ENCODE data around the gene ELFN1. TPM values are rescaled to one million over a fixed set of nuclear protein-coding genes. Genes with fewer than 3 reads are reported as not detected.

The ELFN1 gene
- total and polyA plus RNA-seq, 4 donors: 7.8 to 28.4 (median 16.3) TPM

DNA sequence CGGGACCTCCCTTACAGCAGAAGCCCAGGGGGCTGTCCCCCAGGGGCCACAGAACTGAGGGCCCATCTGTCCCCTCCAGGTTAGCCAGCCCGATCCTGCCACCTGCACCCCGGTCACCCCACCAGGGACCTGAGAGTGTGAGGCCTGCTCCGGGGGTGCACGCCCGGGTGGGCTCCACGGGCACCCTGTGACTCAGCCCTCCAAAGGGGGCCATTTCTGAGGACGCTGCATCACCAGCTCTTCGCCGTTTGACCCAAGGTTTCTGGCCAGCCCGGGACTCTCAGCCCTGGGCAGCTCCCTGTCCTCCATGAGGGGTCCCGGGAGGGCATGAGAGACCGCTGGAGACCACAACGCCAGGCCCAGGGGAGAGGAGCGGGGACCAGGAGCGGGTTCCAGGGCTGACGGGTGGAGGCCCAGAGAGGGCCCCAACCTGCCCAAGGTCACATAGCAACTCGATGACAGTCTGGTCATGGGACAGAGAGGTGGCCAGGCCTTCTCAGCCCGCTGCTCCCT, 79.3 kb downstream of the ELFN1 start:
- H3K27ac ChIP-seq (ENCODE audit: low read depth, low read length): no peak overlapping the region
- peaks cover 19% of the 10 kb centered on the region for H3K4me1 ChIP-seq (ENCODE audit: control insufficient read depth, insufficient read depth, low read length)
- H3K27me3 ChIP-seq (ENCODE audit: control insufficient read depth, insufficient read depth, low read length): no peaks in the 10 kb centered on the region
- DNase-seq (ENCODE audit: low read depth in 4 of 6, low spot score in 6 of 6): no peak
- peaks cover 49% of the 10 kb centered on the region for H3K36me3 ChIP-seq (ENCODE audit: control insufficient read depth, insufficient read depth, low read length)
- H3K9me3 ChIP-seq (ENCODE audit: control insufficient read depth, insufficient read depth, low read length): no peaks in the 10 kb centered on the region
- WGBS (ENCODE audit: insufficient coverage): 76% methylated on average over 19 of the region's 19 CpGs
- H3K4me3 ChIP-seq (ENCODE audit: low read depth, low read length): no peak overlapping the region

DNA sequence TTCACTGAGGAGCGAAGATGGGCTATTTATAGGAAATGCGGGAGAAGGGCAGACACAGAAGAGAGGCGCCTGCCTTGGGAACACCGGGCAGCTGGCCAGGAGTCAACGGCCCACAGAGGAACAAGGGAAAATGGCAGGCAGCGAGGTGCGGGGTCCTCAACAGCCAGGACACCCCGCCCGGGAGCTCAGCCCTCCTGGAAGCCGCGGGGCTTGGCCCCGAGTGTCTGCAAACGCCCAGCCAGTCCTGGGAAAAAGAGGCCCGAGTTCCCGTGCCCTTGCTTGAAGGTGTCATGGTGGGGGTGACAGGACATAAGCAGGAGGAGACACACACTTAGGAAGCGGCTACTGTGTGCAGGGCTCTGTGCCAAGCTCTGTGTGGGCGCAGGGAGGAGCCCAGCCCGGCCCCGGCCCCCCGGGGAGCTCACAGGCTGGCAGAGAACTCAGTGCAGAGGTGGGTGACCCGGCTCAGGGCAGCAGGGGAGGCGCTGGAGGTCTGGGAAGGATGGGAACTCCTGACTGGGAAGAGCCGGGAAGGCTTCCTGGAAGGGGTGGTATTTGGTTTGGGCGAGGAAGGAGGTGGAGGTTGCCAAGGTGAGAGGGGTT, 79.9 kb downstream of the ELFN1 start:
- Histone ChIP-seq H3K4me3 (ENCODE audit: low read depth, low read length) (no peak overlapping the region), H3K27ac (ENCODE audit: low read depth, low read length) (no peak overlapping the region), H3K27me3 (ENCODE audit: control insufficient read depth, insufficient read depth, low read length) (no peaks in the 10 kb centered on the region), H3K9me3 (ENCODE audit: control insufficient read depth, insufficient read depth, low read length) (no peaks in the 10 kb centered on the region), H3K4me1 (ENCODE audit: control insufficient read depth, insufficient read depth, low read length) (peaks cover 19% of the 10 kb centered on the region), H3K36me3 (ENCODE audit: control insufficient read depth, insufficient read depth, low read length) (peaks cover 44% of the 10 kb centered on the region)
- 30% methylated on average over 24 of the region's 24 CpGs for WGBS (ENCODE audit: insufficient coverage)
- peak in 1 of 6 donors; percentile 38 for DNase-seq (ENCODE audit: low read depth in 4 of 6, low spot score in 6 of 6)

- WGBS (ENCODE audit: insufficient coverage): 83% methylated on average over 23 of the region's 23 CpGs
- Histone ChIP-seq H3K4me1 (ENCODE audit: control insufficient read depth, insufficient read depth, low read length) (peaks cover 19% of the 10 kb centered on the region), H3K4me3 (ENCODE audit: low read depth, low read length) (no peak overlapping the region), H3K36me3 (ENCODE audit: control insufficient read depth, insufficient read depth, low read length) (peaks cover 38% of the 10 kb centered on the region), H3K9me3 (ENCODE audit: control insufficient read depth, insufficient read depth, low read length) (no peaks in the 10 kb centered on the region), H3K27me3 (ENCODE audit: control insufficient read depth, insufficient read depth, low read length) (no peaks in the 10 kb centered on the region), H3K27ac (ENCODE audit: low read depth, low read length) (no peak overlapping the region)
- DNase-seq (ENCODE audit: low read depth in 4 of 6, low spot score in 6 of 6): no peak
Measured at GRCh38 chr7:1750541-1751021, 80.5 kb downstream of the ELFN1 start.

DNA sequence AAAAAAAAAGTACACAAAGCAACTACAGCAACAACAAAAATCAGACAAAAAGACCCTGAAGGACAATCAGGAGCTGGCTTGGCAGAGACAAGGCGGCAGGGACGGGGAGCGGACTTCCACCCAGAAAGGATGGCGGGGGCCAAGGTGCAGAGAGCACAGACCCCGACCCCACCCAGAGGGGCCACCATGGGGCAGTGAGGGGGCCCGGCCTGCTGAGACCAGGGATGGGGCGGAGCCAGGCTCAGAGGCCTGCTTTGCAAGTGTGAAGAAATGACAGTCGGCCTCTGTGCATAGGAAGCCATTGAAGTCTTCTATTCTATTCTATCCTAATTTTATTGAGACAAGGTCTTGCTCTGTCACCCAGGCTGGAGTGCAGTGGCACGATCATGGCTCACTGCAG, 82.0 kb downstream of the ELFN1 start:
- WGBS (ENCODE audit: insufficient coverage): 84% methylated on average over 8 of the region's 9 CpGs
- Histone ChIP-seq H3K4me3 (ENCODE audit: low read depth, low read length) (no peak overlapping the region), H3K27me3 (ENCODE audit: control insufficient read depth, insufficient read depth, low read length) (no peaks in the 10 kb centered on the region), H3K4me1 (ENCODE audit: control insufficient read depth, insufficient read depth, low read length) (peaks cover 19% of the 10 kb centered on the region), H3K27ac (ENCODE audit: low read depth, low read length) (no peak overlapping the region), H3K36me3 (ENCODE audit: control insufficient read depth, insufficient read depth, low read length) (peaks cover 24% of the 10 kb centered on the region), H3K9me3 (ENCODE audit: control insufficient read depth, insufficient read depth, low read length) (no peaks in the 10 kb centered on the region)
- DNase-seq (ENCODE audit: low read depth in 4 of 6, low spot score in 6 of 6): no peak

GRCh38 chr7:1752771-1753563, 82.9 kb downstream of the ELFN1 start:
- Histone ChIP-seq H3K36me3 (ENCODE audit: control insufficient read depth, insufficient read depth, low read length) (peaks cover 15% of the 10 kb centered on the region), H3K27me3 (ENCODE audit: control insufficient read depth, insufficient read depth, low read length) (no peaks in the 10 kb centered on the region), H3K4me1 (ENCODE audit: control insufficient read depth, insufficient read depth, low read length) (peaks cover 19% of the 10 kb centered on the region), H3K27ac (ENCODE audit: low read depth, low read length) (no peak overlapping the region), H3K4me3 (ENCODE audit: low read depth, low read length) (no peak overlapping the region), H3K9me3 (ENCODE audit: control insufficient read depth, insufficient read depth, low read length) (no peaks in the 10 kb centered on the region)
- DNase-seq (ENCODE audit: low read depth in 4 of 6, low spot score in 6 of 6): no peak
- 83% methylated on average over 12 of the region's 21 CpGs for WGBS (ENCODE audit: insufficient coverage)

DNA sequence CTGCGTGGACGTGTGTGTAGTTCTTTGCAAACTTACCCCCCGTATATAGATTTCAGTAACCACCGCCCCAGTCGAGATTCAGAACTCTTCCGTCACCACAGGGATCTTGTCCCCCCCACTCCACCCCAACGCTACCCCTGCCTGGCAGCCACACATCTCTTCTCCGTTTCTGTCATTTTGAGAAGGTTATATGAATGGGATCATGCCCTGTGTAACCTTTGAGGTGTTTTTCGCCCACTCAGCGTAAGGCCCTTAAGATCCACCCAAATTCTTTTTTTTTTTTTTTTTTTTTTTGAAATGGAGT, 83.4 kb downstream of the ELFN1 start:
- Histone ChIP-seq H3K4me3 (ENCODE audit: low read depth, low read length) (no peak overlapping the region), H3K36me3 (ENCODE audit: control insufficient read depth, insufficient read depth, low read length) (peaks cover 9% of the 10 kb centered on the region), H3K9me3 (ENCODE audit: control insufficient read depth, insufficient read depth, low read length) (no peaks in the 10 kb centered on the region), H3K4me1 (ENCODE audit: control insufficient read depth, insufficient read depth, low read length) (peaks cover 19% of the 10 kb centered on the region), H3K27ac (ENCODE audit: low read depth, low read length) (no peak overlapping the region), H3K27me3 (ENCODE audit: control insufficient read depth, insufficient read depth, low read length) (no peaks in the 10 kb centered on the region)
- 95% methylated on average over 5 of the region's 10 CpGs for WGBS (ENCODE audit: insufficient coverage)
- no peak for DNase-seq (ENCODE audit: low read depth in 4 of 6, low spot score in 6 of 6)

DNA sequence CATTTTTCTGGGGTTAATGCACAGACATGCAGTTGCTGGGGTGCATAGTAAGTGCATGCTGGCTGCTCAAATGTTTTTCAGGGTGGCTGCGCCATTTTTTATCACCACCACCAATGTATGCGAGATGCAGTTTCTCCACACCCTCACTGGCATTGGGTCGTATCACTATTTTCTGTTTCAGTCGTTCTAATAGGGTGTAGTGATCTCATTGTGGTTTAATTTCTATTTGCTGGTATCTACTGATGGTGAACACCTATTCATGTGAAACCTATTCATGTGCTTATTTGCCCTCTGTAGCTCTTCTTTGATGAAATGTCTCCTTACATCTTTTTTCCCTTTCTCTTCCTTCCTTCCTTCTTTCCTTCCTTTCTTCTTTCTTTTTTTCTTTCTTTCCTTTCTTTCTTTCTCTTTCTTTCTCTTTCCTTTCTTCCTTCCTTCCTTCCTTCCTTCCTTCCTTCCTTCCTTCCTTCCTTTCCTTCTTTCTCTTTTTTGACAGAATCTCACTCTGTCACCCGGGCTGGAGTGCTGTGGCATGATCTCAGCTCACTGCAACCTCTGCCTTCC, 84.3 kb downstream of the ELFN1 start:
- Histone ChIP-seq H3K27ac (ENCODE audit: low read depth, low read length) (no peak overlapping the region), H3K27me3 (ENCODE audit: control insufficient read depth, insufficient read depth, low read length) (no peaks in the 10 kb centered on the region), H3K9me3 (ENCODE audit: control insufficient read depth, insufficient read depth, low read length) (no peaks in the 10 kb centered on the region), H3K36me3 (ENCODE audit: control insufficient read depth, insufficient read depth, low read length) (peaks cover 5% of the 10 kb centered on the region), H3K4me1 (ENCODE audit: control insufficient read depth, insufficient read depth, low read length) (peaks cover 12% of the 10 kb centered on the region), H3K4me3 (ENCODE audit: low read depth, low read length) (no peak overlapping the region)
- WGBS (ENCODE audit: insufficient coverage): no CpG with 5 or more reads among the region's 5 CpGs
- no peak for DNase-seq (ENCODE audit: low read depth in 4 of 6, low spot score in 6 of 6)

DNA sequence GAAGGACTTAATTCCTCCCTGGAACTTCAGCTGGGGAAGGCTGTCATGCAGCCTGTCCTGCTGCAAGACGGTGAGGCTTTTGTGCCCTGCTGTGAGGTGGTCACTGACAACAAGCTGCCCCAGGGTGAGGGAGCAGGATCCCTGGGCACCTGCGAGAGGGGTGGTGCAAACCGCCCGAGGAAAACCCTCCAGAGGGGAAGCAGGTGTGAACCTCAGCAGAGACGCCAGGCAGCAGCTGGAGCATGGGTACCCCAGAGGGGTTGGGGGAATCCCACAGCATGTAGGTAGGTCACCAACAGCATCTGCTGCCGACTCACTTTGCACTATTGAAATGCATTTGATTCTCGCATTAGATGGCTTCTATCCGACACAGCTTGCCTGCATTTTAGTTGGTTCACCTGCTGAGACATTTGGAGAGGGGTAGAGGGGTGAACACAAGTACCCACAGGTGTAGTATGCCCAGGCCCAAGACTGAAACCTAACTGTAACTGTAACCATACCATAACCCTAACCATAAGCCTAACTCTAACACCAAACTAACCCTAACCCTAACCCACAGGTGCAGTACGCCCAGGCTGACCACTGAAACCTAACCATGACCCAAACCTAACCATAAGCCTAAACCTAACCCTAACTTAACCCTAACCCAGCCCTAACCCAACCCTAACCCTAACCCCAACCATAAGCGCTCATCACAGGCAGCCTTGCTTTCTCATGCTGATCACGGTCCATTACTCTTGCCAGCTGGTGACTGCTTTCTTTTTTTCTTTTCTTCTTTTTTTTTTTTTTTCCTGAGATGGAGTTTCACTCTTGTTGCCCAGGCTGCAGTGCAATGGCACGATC, 85.9 kb downstream of the ELFN1 start:
- Histone ChIP-seq H3K27me3 (ENCODE audit: control insufficient read depth, insufficient read depth, low read length) (no peaks in the 10 kb centered on the region), H3K27ac (ENCODE audit: low read depth, low read length) (no peak overlapping the region), H3K4me1 (ENCODE audit: control insufficient read depth, insufficient read depth, low read length) (no peaks in the 10 kb centered on the region), H3K36me3 (ENCODE audit: control insufficient read depth, insufficient read depth, low read length) (no peaks in the 10 kb centered on the region), H3K4me3 (ENCODE audit: low read depth, low read length) (no peak overlapping the region), H3K9me3 (ENCODE audit: control insufficient read depth, insufficient read depth, low read length) (no peaks in the 10 kb centered on the region)
- WGBS (ENCODE audit: insufficient coverage): 72% methylated on average over 11 of the region's 12 CpGs
- DNase-seq (ENCODE audit: low read depth in 4 of 6, low spot score in 6 of 6): no peak

GRCh38 chr7:1757601-1758000, 87.5 kb downstream of the ELFN1 start:
- H3K27me3 ChIP-seq (ENCODE audit: control insufficient read depth, insufficient read depth, low read length): no peaks in the 10 kb centered on the region
- WGBS (ENCODE audit: insufficient coverage): 80% methylated on average over 10 of the region's 13 CpGs
- H3K27ac ChIP-seq (ENCODE audit: low read depth, low read length): no peak overlapping the region
- no peak for DNase-seq (ENCODE audit: low read depth in 4 of 6, low spot score in 6 of 6)
- no peak overlapping the region for H3K4me3 ChIP-seq (ENCODE audit: low read depth, low read length)
- no peaks in the 10 kb centered on the region for H3K4me1 ChIP-seq (ENCODE audit: control insufficient read depth, insufficient read depth, low read length)
- no peaks in the 10 kb centered on the region for H3K9me3 ChIP-seq (ENCODE audit: control insufficient read depth, insufficient read depth, low read length)
- H3K36me3 ChIP-seq (ENCODE audit: control insufficient read depth, insufficient read depth, low read length): no peaks in the 10 kb centered on the region
